HG03469 (cell line): Measurements from ENCODE around the gene PRSS48.
"Not testable (repeated sequence)": the region's sequence is repeated elsewhere in the genome, so short reads cannot be mapped to it uniquely, and the experiment has no call there.

ENCODE experiments used
- ATAC-seq: cut with Tn5 transposase; IDR thresholded peaks from one replicate; pipeline ENCODE4 v1.9.1; 2021; ENCODE audit warnings: mild to moderate bottlenecking, moderate library complexity, moderate number of reproducible peaks; ENCODE audit not compliant: unreplicated experiment

PRSS48 gene

GRCh38 chr4:151260526-151260925 is 16.4 kb upstream of the PRSS48 start:
- ATAC-seq, result no peak

- no peak for ATAC-seq
These were observed 13.5 kb upstream of the PRSS48 start for GRCh38 chr4:151263455-151263854.

- no peak for ATAC-seq
These were observed 10.5 kb upstream of the PRSS48 start for GRCh38 chr4:151266497-151266896.

- no peak for ATAC-seq
These were observed 9.9 kb upstream of the PRSS48 start for GRCh38 chr4:151267104-151267503.

GRCh38 chr4:151267822-151268535 is 9.0 kb upstream of the PRSS48 start:
- ATAC-seq, result no peak

GRCh38 chr4:151268905-151269304 is 8.1 kb upstream of the PRSS48 start:
- not testable (repeated sequence) for ATAC-seq

GRCh38 chr4:151284534-151285245 is 7.7 kb downstream of the PRSS48 start:
- no peak for ATAC-seq

- no peak for ATAC-seq
These were observed 10.4 kb downstream of the PRSS48 start for GRCh38 chr4:151287409-151287808.

- no peak for ATAC-seq
These were observed 14.5 kb downstream of the PRSS48 start for GRCh38 chr4:151291485-151291884.

GRCh38 chr4:151292038-151292437 is 15.1 kb downstream of the PRSS48 start:
- ATAC-seq, result no peak

- no peak for ATAC-seq
These were observed 18.0 kb downstream of the PRSS48 start for GRCh38 chr4:151294833-151295496.

GRCh38 chr4:151296227-151296626 is 19.3 kb downstream of the PRSS48 start:
- ATAC-seq, result no peak

GRCh38 chr4:151297170-151297569 is 20.2 kb downstream of the PRSS48 start:
- ATAC-seq, result no peak

- ATAC-seq, result no peak
These were observed 25.5 kb downstream of the PRSS48 start for GRCh38 chr4:151302432-151302831.

- ATAC-seq, result no peak
These were observed 27.3 kb downstream of the PRSS48 start for GRCh38 chr4:151304226-151304625.

GRCh38 chr4:151304755-151305154 is 27.8 kb downstream of the PRSS48 start:
- ATAC-seq, result no peak

GRCh38 chr4:151310124-151310728 is 33.3 kb downstream of the PRSS48 start:
- no peak for ATAC-seq

GRCh38 chr4:151313306-151314009 is 36.5 kb downstream of the PRSS48 start:
- ATAC-seq, result no peak

- ATAC-seq, result no peak
These were observed 37.0 kb downstream of the PRSS48 start for GRCh38 chr4:151314010-151314355.

- ATAC-seq, result no peak
These were observed 37.5 kb downstream of the PRSS48 start for GRCh38 chr4:151314479-151314878.
